Stimulated activated CD8-positive, alpha-beta memory T cell treated with anti-CD3 and anti-CD28 coated beads, Interleukin-7, amount 100 ng/mL, for 24 hours (primary cell): ENCODE measurements around the gene STK4.
"Not testable (repeated sequence)": the region's sequence is repeated elsewhere in the genome, so short reads cannot be mapped to it uniquely, and the experiment has no call there.

Experiments used
- DNase-seq: peaks from one replicate; pipeline ENCODE4 v3.0.0-alpha.2; 2020; ENCODE audit warnings: low read depth

Gene STK4

GRCh38 chr20:44988631-44989171 lies 22.4 kb downstream of the STK4 start:
- DNase-seq = no peak

GRCh38 chr20:44990425-44990824 lies 24.1 kb downstream of the STK4 start:
- no peak for DNase-seq

GRCh38 chr20:44990957-44991356 lies 24.6 kb downstream of the STK4 start:
- DNase-seq = no peak

- DNase-seq = no peak
Measured at GRCh38 chr20:44993343-44993742, 27.0 kb downstream of the STK4 start.

- DNase-seq = no peak
Measured at GRCh38 chr20:44997171-44997570, 30.9 kb downstream of the STK4 start.

- DNase-seq = no peak
Measured at GRCh38 chr20:44997668-44998067, 31.4 kb downstream of the STK4 start.

- DNase-seq = no peak
Measured at GRCh38 chr20:45008521-45009049, 42.3 kb downstream of the STK4 start.

- no peak for DNase-seq
Measured at GRCh38 chr20:45010399-45010828, 44.1 kb downstream of the STK4 start.

- DNase-seq = peak; percentile 17
Measured at GRCh38 chr20:45011108-45011526, 44.8 kb downstream of the STK4 start.

GRCh38 chr20:45012682-45013302 lies 46.5 kb downstream of the STK4 start:
- DNase-seq = no peak

GRCh38 chr20:45014131-45014530 lies 47.8 kb downstream of the STK4 start:
- DNase-seq = not testable (repeated sequence)

GRCh38 chr20:45014671-45015415 lies 48.5 kb downstream of the STK4 start:
- no peak for DNase-seq

- no peak for DNase-seq
Measured at GRCh38 chr20:45016089-45016671, 49.9 kb downstream of the STK4 start.

GRCh38 chr20:45017281-45017680 lies 51.0 kb downstream of the STK4 start:
- DNase-seq = no peak

GRCh38 chr20:45017857-45018256 lies 51.5 kb downstream of the STK4 start:
- DNase-seq = no peak

- no peak for DNase-seq
Measured at GRCh38 chr20:45019027-45019761, 52.9 kb downstream of the STK4 start.

- no peak for DNase-seq
Measured at GRCh38 chr20:45019762-45020123, 53.4 kb downstream of the STK4 start.

- DNase-seq = no peak
Measured at GRCh38 chr20:45020236-45020886, 54.0 kb downstream of the STK4 start.

GRCh38 chr20:45021631-45022030 lies 55.3 kb downstream of the STK4 start:
- no peak for DNase-seq

GRCh38 chr20:45023140-45023539 lies 56.8 kb downstream of the STK4 start:
- DNase-seq = not testable (repeated sequence)

GRCh38 chr20:45028424-45029136 lies 62.3 kb downstream of the STK4 start:
- DNase-seq = no peak
